MM.1S (cell line): Measurements from ENCODE around the gene BICC1.

Experiments used
- EZH2 ChIP-seq: fragments of 300-600 bp; sonication (generic); optimal IDR thresholded peaks from 2 replicates; pipeline ENCODE3; 2017; ENCODE audit warnings: low read depth, mild to moderate bottlenecking, antibody characterized with exemption, low read length, mixed read lengths
- EZH2phosphoT487 ChIP-seq: fragments of 300-600 bp; sonication (generic); IDR thresholded peaks from 2 replicates; pipeline ENCODE4 v1.6.1; 2018; ENCODE audit warnings: antibody characterized with exemption, low read length
- TF ChIP-seq, protein P1 (sequence below): fragments of 300-600 bp; sonication (generic); IDR thresholded peaks from 2 replicates; pipeline ENCODE4 v1.5.1; 2016; ENCODE audit warnings: antibody characterized with exemption, low read length, mixed read lengths

DNA sequence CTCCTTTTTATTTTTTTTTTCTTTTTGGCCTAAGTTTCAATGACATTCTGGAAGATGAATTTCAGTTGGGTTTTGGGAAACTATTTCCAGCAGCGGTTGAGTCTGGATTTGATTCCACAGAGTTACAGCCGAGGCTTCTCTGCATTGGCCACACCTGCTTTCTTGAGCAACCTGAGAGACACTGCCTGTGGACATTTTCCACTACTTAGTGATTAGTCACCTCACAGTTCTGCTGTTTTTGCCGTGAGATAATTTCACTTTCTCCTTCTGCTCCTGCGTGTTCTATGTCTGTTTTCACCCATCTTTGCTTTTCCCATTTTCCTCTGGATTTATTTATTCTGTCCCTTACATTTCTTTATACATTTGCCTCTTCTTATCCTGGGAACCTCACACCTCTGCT, 243.0 kb downstream of the BICC1 start:
- TF ChIP-seq, protein P1, sequence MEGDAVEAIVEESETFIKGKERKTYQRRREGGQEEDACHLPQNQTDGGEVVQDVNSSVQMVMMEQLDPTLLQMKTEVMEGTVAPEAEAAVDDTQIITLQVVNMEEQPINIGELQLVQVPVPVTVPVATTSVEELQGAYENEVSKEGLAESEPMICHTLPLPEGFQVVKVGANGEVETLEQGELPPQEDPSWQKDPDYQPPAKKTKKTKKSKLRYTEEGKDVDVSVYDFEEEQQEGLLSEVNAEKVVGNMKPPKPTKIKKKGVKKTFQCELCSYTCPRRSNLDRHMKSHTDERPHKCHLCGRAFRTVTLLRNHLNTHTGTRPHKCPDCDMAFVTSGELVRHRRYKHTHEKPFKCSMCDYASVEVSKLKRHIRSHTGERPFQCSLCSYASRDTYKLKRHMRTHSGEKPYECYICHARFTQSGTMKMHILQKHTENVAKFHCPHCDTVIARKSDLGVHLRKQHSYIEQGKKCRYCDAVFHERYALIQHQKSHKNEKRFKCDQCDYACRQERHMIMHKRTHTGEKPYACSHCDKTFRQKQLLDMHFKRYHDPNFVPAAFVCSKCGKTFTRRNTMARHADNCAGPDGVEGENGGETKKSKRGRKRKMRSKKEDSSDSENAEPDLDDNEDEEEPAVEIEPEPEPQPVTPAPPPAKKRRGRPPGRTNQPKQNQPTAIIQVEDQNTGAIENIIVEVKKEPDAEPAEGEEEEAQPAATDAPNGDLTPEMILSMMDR, result no peak
- TF ChIP-seq EZH2phosphoT487, result no peak
- TF ChIP-seq EZH2, result no peak
